COLO829 (cell line): Measurements from ENCODE around the gene RAB3A.
"Not testable (repeated sequence)": the region's sequence is repeated elsewhere in the genome, so short reads cannot be mapped to it uniquely, and the experiment has no call there.

Experiments used
- DNase-seq: peaks from one replicate; pipeline ENCODE4 v3.0.0; 2012; ENCODE audit warnings: low spot score

Gene RAB3A

DNA sequence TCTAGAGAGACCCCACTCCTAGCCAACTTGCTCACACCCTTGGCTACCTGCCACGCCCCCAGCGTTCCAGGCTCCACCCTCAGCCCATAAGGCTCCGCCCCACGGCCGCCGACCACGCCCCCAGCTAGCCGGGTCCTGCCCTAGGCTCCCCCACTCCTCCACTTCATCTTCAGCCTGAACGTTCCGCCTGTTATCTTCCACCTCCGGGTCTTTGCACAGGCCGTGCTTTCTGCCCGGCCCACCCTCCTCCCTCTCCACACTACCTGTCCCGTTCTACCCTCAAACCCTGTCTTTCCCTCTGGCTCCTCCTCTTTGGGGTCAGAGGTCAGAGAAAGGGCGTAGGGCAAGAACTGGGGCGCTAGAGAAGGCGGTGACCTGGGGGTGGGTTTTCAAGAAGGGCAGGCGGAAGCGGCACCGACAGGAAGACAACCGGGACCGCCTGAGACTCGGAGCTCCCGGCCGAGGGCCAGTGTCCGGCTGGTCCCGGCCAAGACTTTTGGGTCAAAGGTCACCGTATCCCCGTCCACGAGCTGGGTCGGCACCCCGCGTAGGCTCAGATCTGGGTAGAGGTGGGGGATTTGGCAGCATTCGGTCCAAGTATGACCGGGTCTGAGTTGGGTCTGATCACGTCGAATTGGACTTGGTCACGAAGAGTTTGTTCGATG, 20.1 kb upstream of the RAB3A start:
- DNase-seq = no peak

DNA sequence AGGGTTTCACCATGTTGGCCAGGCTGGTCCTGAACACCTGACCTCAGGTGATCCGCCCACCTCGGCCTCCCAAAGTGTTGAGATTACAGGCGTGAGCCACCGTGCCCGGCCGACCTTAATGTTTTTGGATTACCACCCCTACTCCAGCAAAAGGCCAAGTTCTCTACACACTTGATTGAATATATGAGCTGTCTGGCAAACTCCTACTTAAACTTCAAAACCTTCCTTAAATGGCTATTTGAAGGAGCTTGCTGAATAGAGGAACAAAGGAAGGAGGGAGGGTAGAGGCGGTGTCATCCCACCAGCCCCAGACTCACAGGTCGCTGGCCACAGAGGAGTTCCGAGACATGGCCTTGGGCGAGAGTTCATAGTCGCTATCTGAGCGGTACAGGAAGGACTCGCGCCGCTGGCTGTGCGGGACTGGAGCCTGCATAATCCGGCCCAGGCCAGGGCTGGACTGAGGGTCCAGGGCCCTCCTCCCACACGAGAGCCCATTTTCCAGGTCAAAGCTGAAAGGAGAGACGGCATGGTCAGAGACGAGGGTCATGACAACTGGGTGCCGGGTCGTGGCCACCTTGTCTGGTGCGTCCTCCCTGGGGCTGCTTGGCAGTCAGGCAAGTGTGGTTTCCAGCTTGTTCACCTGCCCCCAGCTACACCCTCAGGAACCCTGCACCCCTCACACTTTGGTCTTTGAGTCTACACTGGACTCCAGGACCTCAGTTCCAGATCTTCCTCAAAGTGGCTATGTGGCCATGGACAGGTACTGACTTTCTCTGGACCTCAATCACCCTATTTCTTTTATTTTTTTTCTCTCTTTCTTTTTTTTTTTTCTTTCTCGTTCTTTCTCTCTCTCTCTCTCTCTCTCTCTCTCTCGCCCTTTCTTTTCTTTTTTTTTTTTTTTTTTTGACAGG, 18.2 kb upstream of the RAB3A start:
- DNase-seq = no peak

DNA sequence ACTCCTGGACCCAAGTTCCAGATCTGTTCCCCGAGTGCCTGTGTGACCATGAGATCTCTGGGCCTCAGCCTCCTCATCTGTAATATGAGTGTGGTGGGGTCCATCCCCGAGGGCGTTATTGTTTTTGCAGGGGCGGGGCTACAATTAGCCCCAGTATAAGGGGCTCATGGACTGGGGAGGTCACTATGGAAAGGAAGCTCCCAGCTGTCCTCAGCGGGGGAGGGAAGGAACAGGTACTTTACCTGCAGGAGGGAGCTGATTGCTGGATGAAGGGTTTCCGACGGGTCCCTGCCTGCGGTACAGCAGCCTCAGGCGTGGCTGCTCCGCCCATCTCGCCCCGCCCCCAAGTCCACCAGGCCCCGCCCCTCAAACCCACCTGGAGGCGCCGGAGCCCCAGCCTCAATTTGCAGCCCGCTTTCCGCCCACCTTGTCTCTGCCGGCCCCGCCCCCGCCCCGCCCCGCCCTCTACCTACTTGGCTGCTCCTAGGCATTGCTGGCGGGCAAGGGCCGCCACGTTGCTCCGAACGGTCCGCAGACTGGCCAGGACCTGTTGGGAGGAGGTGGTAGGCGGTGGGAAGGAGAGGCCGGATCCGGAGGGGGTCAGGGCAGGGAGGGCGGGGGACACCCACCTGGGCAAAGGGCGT, 16.9 kb upstream of the RAB3A start:
- DNase-seq = no peak

DNA sequence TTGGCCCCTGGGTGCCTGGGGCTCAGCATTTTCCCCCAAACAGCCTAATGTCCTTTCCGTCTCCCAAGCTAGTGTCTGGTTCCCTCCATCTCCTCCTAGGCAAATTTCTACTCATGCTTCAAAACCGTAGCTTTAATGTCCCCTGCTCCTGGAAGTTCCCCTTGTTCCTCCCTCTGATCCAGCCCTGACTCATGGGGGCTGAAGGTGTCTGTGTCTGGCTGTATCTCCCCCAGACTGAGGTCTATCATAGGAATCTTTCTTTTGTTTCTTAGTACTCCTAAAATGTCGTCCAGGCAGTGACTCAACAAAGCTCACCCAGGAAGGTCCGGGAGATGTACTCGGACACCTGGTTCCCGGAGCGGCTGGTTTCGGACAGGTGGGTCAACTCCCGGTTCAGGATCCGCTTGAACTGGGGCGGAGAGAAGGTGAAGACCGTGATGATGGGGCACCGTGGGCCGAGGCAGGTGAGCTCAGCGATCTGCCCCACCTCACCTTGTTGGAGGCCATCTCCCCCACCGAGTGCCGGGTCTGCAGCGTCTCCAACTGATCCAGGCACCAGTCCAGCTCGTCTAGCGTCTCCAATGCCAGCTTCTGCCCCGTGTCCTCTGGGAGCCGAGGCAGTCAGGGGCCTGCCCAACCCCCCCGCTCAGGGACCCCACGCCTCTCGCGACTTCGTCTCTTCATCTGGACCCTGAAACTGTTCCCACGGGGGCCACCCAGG, 16.2 kb upstream of the RAB3A start:
- no peak for DNase-seq

DNA sequence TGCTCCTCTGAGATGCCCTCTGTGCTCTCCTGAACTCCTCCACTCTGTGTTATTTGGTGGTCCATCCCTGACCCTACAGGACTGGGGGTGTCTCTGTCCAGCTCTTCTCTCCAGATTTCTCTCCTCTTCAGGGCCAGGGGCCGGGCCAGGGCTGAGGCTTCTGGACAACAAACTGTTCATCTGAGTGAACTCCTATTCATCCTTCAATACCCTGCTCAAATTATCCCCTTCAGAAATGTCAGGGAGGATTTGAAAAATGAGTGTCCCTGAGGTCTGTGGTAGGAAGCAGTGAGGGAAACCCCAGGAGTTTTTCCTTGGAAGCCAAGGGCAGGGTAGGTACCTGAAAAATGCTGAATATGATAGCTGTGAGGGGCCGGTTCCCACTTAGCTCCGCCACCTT, 14.8 kb upstream of the RAB3A start:
- DNase-seq = no peak

DNA sequence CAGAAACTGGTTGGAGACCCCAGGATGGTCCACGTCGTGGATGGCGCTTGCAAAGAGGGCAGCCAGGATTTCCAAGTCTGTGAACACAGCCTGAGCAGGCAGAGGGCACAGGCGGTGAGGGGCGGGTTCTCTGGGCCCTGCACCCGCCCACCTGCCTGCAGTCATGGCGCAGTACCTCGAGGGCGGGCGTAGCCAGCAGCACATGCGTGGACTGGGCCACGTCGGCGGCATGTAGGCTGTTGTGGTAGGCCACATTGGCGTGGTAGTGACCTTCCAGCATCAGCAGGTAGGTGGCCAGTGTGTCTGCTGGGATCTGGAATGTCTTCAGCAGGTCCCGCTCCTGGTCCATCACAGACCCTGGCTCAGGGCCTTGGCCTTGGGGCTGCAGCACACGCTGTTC, 14.3 kb upstream of the RAB3A start:
- DNase-seq = no peak

DNA sequence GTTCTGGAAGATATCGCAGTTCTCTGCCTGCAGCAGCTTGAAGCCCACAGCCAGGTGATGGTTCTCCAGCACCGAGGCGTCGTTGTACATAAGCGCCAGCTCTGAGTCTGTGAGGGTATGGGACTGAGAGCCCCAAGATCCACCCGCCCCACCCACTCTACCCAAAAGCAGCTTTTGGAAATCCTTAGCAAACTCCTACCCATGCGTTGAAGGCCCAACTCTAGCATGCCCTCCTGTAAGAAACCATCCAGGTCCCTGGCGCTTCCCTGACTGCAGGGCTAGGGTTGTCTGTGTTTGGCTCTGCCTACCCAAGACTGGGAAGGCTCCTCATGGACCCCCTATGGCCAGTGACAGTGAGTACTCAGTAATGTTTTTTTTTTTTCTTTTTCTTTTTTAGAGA, 12.9 kb upstream of the RAB3A start:
- DNase-seq = no peak

DNA sequence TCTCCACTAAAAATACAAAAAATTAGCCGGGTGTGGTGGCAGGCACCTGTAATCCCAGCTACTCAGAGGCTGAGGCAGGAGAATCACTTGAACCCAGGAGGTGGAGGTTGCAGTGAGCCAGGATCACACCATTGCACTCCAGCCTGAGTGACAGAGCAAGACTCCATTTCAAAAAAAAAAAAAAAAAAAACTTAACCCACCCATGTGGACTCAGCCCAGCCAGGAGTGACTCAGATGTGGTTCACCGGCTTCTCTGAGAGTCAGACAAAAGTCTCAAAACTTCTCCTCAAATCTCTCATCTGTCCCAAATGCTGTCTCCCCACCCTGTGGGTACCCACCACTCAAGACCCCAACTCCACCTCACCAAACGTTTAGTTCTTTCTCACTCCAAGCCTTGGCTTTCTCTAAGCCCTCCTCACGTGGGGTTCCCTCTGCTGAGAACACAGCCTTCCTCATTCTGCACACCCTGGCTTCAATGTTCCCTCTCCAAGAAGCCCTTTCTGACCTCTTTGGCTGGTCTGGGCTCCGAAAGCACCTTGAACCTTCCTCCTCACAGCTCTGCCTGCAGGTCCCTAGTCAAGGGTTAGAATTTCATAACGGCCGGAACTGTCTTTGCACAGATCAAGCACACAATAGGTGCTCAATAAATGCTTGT, 11.1 kb upstream of the RAB3A start:
- no peak for DNase-seq

DNA sequence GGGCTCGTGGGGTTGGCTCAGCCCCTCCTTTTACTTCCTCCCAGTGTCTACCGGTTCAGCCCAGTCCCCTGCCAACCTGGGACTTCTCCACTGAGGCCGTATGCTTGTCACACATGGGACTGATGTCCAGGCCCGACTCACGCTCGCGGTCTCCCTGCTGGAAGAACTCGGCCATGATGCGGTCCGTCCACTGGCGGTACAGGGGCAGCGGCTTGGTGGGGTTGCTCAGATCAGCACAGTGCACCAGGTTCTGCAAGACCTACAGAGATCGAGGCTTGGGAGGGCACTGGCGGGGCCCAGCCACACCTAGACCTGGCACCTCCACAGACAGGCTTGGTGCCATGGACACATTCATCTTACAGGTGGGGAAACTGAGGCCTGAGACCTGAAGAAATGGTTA, 7.8 kb upstream of the RAB3A start:
- no peak for DNase-seq

DNA sequence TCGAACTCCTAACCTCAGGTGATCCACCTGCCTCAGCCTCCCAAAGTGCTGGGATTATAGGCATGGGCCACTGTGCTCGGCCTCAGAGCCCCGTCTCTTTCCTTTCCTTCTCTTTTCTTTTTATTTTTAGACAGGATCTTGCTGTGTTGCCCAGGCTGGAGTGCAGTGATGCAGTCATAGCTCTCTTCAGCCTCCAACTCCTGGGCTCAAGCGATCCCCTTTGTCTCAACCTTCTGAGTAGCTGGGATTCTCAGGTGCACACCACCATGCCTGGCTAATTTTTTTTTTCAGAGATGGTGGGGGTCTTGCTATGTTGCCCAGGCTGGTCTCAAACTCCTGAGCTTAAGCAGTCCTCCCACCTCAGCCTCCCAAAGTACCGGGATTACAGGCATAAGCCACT, 6.1 kb upstream of the RAB3A start:
- DNase-seq = not testable (repeated sequence)

DNA sequence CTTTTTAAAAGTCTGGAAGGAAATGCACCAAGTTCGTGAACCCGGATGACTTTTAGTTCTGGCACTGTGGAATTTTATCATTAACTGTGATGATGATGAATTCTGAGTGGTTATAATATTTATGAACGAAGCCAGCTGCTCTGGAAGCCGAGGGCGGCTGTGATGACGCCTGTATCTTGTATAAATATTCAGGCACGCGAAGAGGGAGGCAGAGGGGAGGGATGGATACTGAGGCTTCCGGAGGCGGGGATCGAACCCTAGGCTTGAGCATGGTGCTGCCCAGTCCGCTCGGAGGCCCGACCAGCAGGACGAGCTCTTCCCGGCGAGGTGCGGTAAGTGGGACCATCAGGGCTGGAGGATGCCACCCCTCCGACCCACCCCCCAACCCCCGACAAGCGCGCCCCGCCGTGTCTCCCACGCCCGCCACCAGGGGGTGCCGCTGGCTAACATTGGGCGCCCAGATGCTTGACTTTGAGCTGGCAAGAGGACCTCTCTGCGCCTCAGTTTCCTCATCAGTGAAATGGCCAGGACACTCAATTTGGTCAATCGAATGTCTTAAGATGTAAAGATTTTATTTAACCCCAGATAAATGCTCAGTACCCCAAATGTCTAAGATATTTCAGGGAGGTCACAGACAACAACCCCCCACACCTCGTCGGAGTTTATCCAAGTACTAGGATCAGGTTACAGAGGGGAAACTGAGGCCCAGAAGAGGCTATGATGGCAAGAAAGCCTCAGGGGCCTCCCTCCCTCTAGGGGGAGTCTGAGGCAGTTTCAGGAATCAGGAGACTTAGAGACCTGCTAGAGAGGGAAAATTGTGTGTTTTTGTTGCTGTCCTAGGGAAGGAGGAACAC, 4.5 kb upstream of the RAB3A start:
- DNase-seq = no peak

DNA sequence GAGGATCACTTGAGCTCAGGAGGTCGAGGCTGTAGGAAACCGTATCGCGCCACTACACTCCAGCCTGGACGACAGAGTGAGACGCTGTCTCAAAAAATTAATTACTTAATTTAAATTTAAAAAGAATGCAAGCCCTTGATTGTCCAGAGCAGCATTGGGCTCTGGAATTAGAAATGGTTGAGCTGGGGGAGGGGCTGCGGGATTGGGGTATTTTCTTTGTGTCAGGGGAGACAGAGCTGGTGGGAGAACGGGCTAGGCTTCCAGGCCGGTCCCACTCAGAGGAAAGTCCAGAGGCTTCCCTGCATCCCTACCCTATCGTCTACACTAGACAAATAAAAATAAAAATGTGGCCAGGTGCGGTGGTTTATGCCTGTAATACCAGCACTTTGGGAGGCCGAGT, 2.2 kb upstream of the RAB3A start:
- DNase-seq = no peak

DNA sequence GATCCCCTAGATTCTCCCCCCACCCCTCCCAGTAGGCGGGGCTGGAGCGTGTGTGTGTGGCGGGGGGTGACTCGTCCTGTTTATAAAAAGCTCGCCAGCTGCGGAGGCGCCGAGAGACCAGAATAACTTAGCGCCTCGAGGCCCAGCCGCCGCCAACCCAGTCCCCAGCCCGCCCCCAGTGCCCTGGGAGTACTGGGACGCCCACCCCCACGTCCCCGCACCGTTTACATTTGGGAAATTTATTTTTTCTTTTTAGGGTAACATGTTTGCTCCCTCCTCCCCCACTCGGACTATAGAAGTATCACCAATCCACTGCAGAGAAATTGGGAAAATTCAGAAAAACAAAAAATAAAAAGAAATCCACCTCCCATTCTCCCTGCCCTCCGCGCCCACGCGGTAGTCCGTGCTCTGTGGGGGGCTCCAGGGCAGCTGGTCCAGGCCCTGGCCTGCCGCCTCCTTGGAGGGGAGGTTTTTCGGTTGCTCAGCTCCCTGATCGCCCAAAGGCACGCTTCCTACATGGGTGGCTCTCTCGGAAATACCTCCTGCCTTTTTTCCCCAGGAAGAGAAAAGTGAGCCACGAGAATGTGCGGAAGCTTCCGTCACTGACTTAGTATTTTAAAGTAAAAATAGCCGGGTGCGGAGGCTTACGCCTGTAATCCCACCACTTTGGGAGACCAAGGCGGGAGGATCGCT, 1.5 kb upstream of the RAB3A start:
- no peak for DNase-seq

DNA sequence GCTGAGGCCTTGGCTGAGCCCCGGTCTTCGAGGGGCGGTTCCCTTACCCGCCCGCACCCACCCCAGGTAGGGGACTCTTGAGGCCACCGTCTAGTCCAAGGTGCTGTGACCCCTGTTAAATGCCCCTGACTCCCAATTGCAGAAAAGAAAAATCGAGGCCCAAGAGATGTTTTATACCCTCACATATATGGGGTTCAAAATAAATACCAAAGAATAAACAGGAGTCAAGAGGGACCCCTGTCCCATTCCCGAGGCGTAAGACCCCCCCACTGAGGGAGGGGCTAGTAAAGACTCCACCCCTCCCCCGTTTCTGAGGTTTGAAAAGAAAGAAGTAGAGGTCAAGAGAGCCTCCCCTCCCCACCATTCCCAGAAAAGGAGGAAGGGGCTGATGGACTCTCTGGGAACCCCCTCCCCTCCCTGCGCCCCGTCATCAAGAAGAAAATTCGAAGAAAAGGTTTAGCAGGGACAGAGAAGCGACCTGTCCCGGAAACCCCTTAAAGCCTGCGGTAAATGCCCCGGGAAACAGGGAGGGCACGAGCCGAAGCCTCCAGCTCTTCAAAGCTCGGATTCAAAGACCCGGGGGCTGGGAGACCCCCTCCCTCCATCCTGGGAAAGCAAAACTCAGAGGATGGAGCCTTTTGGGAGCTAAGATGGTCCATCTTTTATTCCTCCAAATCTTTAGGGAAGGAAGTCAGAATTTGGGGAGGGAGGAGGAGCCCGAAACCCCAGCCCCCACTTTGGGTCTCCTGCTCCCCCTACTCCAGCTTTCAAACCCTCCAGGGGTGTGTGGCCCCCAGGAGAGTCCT, 755 bp upstream of the RAB3A start:
- no peak for DNase-seq

DNA sequence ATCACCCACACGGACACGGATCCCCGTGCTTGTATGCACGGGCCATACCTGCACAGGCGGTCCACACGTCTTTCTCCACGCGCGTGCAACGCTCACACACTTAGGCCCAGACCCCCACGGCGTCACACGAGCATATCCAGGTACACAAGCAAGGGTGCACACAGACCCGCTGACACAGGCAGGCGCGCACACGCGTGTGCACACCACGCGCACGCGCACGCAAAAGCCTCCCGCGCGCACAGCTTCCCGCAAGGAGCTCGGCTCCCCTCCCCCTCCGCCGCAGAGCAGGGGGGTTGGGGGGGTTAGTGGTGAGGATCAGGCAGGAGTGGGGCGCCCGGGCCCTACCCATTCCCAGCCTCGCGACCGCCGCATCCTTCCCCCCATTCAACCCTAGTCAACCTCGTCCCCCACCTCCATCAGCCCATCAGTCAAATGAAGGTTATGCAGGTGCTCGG, 407 bp downstream of the RAB3A start:
- no peak for DNase-seq

DNA sequence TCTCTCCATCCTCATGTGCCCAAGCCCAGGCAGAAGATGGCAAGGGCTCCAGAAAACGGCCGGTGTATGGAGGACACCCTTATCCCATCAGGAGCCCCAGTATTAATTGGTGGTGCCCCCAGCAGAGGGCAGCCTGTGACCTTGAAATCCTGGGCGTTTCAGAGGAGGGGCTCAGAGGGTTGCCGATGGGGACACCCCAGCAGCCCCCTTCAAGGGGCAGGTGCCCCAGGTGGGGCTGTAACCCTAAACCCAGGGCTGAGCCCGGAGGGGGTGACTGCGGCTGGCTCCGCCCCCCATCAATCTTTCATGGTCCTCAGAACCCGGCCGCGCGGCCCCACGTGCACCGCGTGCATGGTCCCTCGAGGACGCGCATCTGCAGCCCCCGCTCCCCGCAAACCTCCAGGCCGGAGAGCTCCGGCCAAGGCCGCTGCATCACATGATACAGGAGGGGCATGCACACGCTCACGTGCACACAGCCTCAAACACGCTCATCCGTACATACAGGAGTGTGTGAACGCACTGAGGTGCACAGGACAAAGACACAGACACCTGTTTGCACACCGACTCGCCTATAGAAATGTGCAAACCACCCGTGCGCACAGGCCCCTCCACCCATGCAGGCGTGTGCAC, 949 bp downstream of the RAB3A start:
- DNase-seq = no peak

DNA sequence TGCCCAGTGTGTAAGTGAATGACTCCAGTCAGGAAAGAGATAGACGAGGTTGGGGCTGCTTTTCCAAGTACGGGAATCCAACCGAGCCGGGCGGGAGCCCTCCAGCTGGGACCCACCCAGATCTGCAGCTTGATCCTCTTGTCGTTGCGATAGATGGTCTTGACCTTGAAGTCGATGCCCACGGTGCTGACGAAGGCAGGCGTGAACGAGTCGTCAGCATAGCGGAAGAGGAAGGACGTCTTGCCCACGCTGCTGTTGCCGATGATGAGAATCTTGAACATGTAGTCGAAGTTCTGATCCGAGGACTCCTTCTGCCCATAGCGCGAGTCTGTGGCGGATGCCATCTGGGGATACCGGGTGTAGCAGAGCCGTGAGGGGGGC, 1.5 kb downstream of the RAB3A start:
- DNase-seq = no peak

DNA sequence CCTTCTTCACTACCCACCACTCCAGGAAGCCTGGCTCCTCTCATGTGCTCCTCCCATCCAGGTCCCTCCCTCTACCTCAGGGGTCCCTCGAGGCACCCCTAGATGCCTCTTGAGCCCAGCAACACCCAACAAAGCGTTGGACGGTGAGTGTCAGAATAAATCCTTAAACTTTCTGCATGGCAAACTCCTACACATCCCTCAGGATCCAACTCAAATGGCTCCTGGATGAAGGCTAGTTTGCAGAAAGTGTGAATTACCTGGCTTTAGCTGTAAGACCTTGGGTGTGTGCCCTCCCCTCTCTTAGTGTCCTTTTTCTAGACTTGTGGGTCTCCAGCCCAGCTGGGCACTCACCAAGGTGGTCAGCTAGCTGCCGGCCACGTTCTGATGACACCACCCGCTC, 5.5 kb downstream of the RAB3A start:
- DNase-seq = no peak

DNA sequence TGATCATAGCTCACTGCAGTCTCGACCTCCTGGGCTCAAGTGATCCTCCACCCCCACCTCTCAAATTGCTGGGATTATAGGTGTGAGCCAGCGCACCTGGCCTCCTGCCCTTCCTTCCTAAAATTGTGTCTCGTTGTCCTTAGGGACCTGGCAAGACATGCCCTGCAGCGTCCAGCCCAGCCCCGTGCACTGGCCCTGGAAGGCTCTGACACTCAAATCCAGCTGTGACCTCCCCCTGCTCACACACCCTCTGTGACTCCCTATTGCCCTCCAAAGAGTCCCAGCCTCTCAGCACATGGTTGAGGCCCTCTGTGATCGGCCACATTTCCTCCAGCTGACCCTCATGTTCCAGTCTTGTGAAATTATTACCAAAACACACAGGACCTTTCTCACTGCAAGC, 5.9 kb downstream of the RAB3A start:
- DNase-seq = no peak
